OCI-LY7 (cell line): ENCODE data around the gene FDX2. TPM values are rescaled to one million over a fixed set of nuclear protein-coding genes. Genes with fewer than 3 reads are reported as not detected.

Source experiments
- BruUV-seq: library from RNA; stranded (reverse); fragments of 400-500 nt; replicated peaks from 2 replicates; lab custom pipeline; 2021; lab: Mats Ljungman, UMichigan
- CTCF ChIA-PET: fragments of 300-600 bp; sonication (Branson Sonifier 250); formaldehyde crosslinking; loops from one replicate; lab custom pipeline; 2022; ENCODE audit warnings: antibody characterized with exemption; ENCODE audit not compliant: unreplicated experiment; lab: Charles Lee
- POLR2A ChIA-PET: fragments of 300-600 bp; sonication (Branson Sonifier 250); formaldehyde crosslinking; loops from one replicate; lab custom pipeline; 2022; ENCODE audit warnings: antibody characterized with exemption; lab: Charles Lee
- DNase-seq: peaks from one replicate; pipeline ENCODE4 v3.0.0-alpha.2; 2015; ENCODE audit warnings: low spot score
- H2AFZ ChIP-seq: fragments of 200-600 bp; sonication (generic), shearing (Covaris generic); 2 replicates; pipeline ENCODE4 v1.6.1; 2014; ENCODE audit warnings: mild to moderate bottlenecking, antibody characterized with exemption, low read length, moderate library complexity
- H3K27ac ChIP-seq: fragments of 200-600 bp; sonication (generic); 2 replicates; pipeline ENCODE4 v1.5.1; 2014; ENCODE audit warnings: mixed run types, low read depth, mild to moderate bottlenecking, moderate library complexity, low read length, inconsistent platforms; ENCODE audit not compliant: poor library complexity, severe bottlenecking
- H3K36me3 ChIP-seq: fragments of 200-600 bp; sonication (generic); 2 replicates; pipeline ENCODE4 v1.6.1; 2014; ENCODE audit warnings: mild to moderate bottlenecking, antibody characterized with exemption, low read length, moderate library complexity, mixed read lengths; ENCODE audit not compliant: insufficient read depth
- H3K4me1 ChIP-seq: fragments of 200-600 bp; sonication (generic); 2 replicates; pipeline ENCODE4 v1.5.1; 2014; ENCODE audit warnings: mild to moderate bottlenecking, low read length; ENCODE audit not compliant: insufficient read depth, poor library complexity, severe bottlenecking
- H3K4me2 ChIP-seq: fragments of 200-600 bp; sonication (generic); 2 replicates; pipeline ENCODE4 v1.6.1; 2014; ENCODE audit warnings: mild to moderate bottlenecking, low read length
- H3K4me3 ChIP-seq: fragments of 200-600 bp; sonication (generic); 2 replicates; pipeline ENCODE4 v1.5.1; 2014; ENCODE audit warnings: mild to moderate bottlenecking, low read depth, low read length; ENCODE audit not compliant: poor library complexity, severe bottlenecking
- H3K79me2 ChIP-seq: fragments of 200-600 bp; sonication (generic); 2 replicates; pipeline ENCODE4 v1.6.1; 2016; ENCODE audit warnings: low read depth, mild to moderate bottlenecking, low read length, moderate library complexity, mixed read lengths; ENCODE audit not compliant: insufficient read depth
- H3K9me2 ChIP-seq: fragments of 200-600 bp; sonication (generic); 2 replicates; pipeline ENCODE4 v1.6.1; 2016; ENCODE audit warnings: mild to moderate bottlenecking, low read length, mixed read lengths; ENCODE audit not compliant: insufficient read depth
- H3K9me3 ChIP-seq: fragments of 200-600 bp; sonication (generic); 2 replicates; pipeline ENCODE4 v1.6.1; 2014; ENCODE audit warnings: mild to moderate bottlenecking, mixed run types, low read length, mixed read lengths
- H4K20me1 ChIP-seq: fragments of 200-600 bp; sonication (generic); 2 replicates; pipeline ENCODE4 v1.6.1; 2014; ENCODE audit warnings: mild to moderate bottlenecking, antibody characterized with exemption, low read length, moderate library complexity, mixed read lengths; ENCODE audit not compliant: insufficient read depth
- EZH2phosphoT487 ChIP-seq: fragments of 200-600 bp; sonication (generic); IDR thresholded peaks from 2 replicates; pipeline ENCODE4 v1.6.1; 2018; ENCODE audit warnings: low read depth, borderline replicate concordance, mild to moderate bottlenecking, mixed run types, antibody characterized with exemption, low read length, moderate library complexity, mixed read lengths
- intact Hi-C: fragments of 100-400 bp; cut with micrococcal nuclease; formaldehyde crosslinking; loops from one replicate; pipeline ENCODE4 v1.10.0; 2022; ENCODE audit not compliant: unreplicated experiment
- total RNA-seq, 2 experiments: library from RNA; depleted of rRNA in 1 of 2; stranded (reverse); fragments of >200 nt in 1 of 2; shearing (Covaris generic) in 1 of 2; gene quantifications; 2 replicates each; pipeline ENCODE4 v1.2.3, GENCODE V29; 2014 to 2022
- TF ChIP-seq, protein P1 (sequence below): fragments of 200-600 bp; sonication (generic); conservative IDR thresholded peaks from 2 replicates; pipeline ENCODE4 v1.5.1; 2014; ENCODE audit warnings: mild to moderate bottlenecking, antibody characterized with exemption, low read length, moderate library complexity, mixed read lengths

FDX2 gene
- total RNA-seq, 2 experiments from 2014 or later = 17.1 to 17.2 TPM

DNA sequence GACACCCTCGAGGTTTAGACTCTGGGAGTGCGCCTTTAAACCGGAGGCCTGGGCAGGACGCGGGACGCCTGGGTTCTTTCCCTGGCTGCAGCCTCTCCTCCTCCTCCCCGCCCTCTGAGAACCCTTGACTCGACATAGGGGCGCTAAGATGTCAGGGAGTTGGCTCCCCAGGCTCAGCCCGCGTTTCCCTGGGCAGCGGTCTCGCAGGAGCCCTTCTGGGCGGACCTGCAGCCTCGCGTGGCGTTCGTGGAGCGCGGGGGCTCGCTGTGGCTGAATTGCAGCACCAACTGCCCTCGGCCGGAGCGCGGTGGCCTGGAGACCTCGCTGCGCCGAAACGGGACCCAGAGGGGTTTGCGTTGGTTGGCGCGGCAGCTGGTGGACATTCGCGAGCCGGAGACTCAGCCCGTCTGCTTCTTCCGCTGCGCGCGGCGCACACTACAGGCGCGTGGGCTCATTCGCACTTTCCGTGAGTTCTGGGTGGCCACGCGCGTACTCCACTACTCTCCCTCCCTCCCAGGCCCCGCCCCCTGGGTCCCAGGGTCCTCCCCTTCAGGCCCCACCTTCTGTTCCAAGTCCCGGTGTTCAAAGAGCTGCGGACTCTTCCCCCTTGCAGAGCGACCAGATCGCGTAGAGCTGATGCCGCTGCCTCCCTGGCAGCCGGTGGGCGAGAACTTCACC, 24.8 kb downstream of the FDX2 start:
- Histone ChIP-seq H3K36me3 (peaks cover 1% of the 10 kb centered on the region; the same call in 1 of the 2 replicates), H3K9me3 (no peaks in the 10 kb centered on the region), H3K4me2 (peak overlapping the region; percentile 83), H4K20me1 (no peaks in the 10 kb centered on the region), H3K4me1 (peaks cover 72% of the 10 kb centered on the region), H3K27ac (no peak overlapping the region), H3K9me2 (no peaks in the 10 kb centered on the region), H3K4me3 (peak overlapping the region; percentile 68), H2AFZ (no peak overlapping the region; the same call in 1 of the 2 replicates), H3K79me2 (no peaks in the 10 kb centered on the region)
- DNase-seq = peak; percentile 42
- ChIA-PET POLR2A (interaction anchor here (1.5 kb wide), 1 partner anchor 20 kb away, joined by 5 read pairs; the partner anchor contains the start of gene ICAM1), CTCF (interaction anchor here (0.6 kb wide), 1 partner anchor 138 kb away, joined by 3 read pairs; no protein-coding TSS in a partner anchor)
- no TSS peak for BruUV-seq
- TF ChIP-seq EZH2phosphoT487 = no peak
- TF ChIP-seq, protein P1, sequence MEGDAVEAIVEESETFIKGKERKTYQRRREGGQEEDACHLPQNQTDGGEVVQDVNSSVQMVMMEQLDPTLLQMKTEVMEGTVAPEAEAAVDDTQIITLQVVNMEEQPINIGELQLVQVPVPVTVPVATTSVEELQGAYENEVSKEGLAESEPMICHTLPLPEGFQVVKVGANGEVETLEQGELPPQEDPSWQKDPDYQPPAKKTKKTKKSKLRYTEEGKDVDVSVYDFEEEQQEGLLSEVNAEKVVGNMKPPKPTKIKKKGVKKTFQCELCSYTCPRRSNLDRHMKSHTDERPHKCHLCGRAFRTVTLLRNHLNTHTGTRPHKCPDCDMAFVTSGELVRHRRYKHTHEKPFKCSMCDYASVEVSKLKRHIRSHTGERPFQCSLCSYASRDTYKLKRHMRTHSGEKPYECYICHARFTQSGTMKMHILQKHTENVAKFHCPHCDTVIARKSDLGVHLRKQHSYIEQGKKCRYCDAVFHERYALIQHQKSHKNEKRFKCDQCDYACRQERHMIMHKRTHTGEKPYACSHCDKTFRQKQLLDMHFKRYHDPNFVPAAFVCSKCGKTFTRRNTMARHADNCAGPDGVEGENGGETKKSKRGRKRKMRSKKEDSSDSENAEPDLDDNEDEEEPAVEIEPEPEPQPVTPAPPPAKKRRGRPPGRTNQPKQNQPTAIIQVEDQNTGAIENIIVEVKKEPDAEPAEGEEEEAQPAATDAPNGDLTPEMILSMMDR = no peak
- intact Hi-C loops = no loop called here

- H3K9me3 ChIP-seq = no peaks in the 10 kb centered on the region
- no peaks in the 10 kb centered on the region for H4K20me1 ChIP-seq
- TF ChIP-seq, protein P1 = no peak
- no peak for TF ChIP-seq EZH2phosphoT487
- H3K9me2 ChIP-seq = no peaks in the 10 kb centered on the region
- peaks cover 73% of the 10 kb centered on the region for H3K4me1 ChIP-seq
- CTCF ChIA-PET = no interaction called here
- H3K27ac ChIP-seq = no peak overlapping the region
- DNase-seq = no peak
- H2AFZ ChIP-seq = no peak overlapping the region
- POLR2A ChIA-PET = interaction anchor here (0.8 kb wide), 1 partner anchor 121 kb away, joined by 5 read pairs; no protein-coding TSS in a partner anchor
- intact Hi-C loops = no loop called here
- H3K36me3 ChIP-seq = peaks cover 7% of the 10 kb centered on the region; the same call in 1 of the 2 replicates
- no peaks in the 10 kb centered on the region for H3K79me2 ChIP-seq
- no TSS peak for BruUV-seq
- H3K4me2 ChIP-seq = peak overlapping the region; percentile 83
- peak overlapping the region; percentile 68 for H3K4me3 ChIP-seq
Observed at GRCh38 chr19:10290357-10290875, 25.4 kb downstream of the FDX2 start.
